Peyer's patch (tissue), 4 donors: Measurements from ENCODE around the gene PSG11. TPM values are rescaled to one million over a fixed set of nuclear protein-coding genes. Genes with fewer than 3 reads are reported as not detected.
"Not testable (repeated sequence)": the region's sequence is repeated elsewhere in the genome, so short reads cannot be mapped to it uniquely, and the experiment has no call there.

Source experiments
- DNase-seq, 3 donors: peaks; one replicate each; pipeline ENCODE4 v3.0.0-alpha.2; 2017 to 2019
- H3K27ac ChIP-seq, 4 donors: fragments of 200-600 bp; sonication (generic); one replicate each; pipeline ENCODE4 v1.5.1; 2016 to 2019
- H3K27me3 ChIP-seq, 2 donors: fragments of 200-600 bp; sonication (generic); one replicate each; pipeline ENCODE4 v1.5.1; 2019
- H3K36me3 ChIP-seq, 3 donors: fragments of 200-600 bp; sonication (generic); one replicate each; pipeline ENCODE4 v1.5.1; 2016 to 2019
- H3K4me1 ChIP-seq, 4 donors: fragments of 200-600 bp; sonication (generic); one replicate each; pipeline ENCODE4 v1.5.1; 2016 to 2019
- H3K4me3 ChIP-seq, 4 donors: fragments of 200-600 bp; sonication (generic); 1 replicate in 3 of 4; 2 replicates in 1 of 4; pipeline ENCODE4 v1.5.1; 2016 to 2019; ENCODE audit warnings: mild to moderate bottlenecking in 1 of 4
- H3K9me3 ChIP-seq, 4 donors: fragments of 200-600 bp; sonication (generic); one replicate each; pipeline ENCODE4 v1.5.1; 2016 to 2019; ENCODE audit warnings: mild to moderate bottlenecking in 1 of 4
- CTCF ChIP-seq, 6 experiments: fragments of 450-650 bp in 4 of 6; fragments of 200-600 bp in 2 of 6; sonication (generic) in 1 of 6; IDR thresholded peaks; one replicate each; pipeline ENCODE4 v1.5.1; 2017 to 2019; ENCODE audit warnings: antibody characterized with exemption in 6 of 6, mild to moderate bottlenecking in 3 of 6, moderate library complexity in 1 of 6
- POLR2A ChIP-seq, 2 donors: fragments of 450-650 bp; IDR thresholded peaks; one replicate each; pipeline ENCODE4 v1.5.1; 2017; ENCODE audit warnings: antibody characterized with exemption in 2 of 2, mild to moderate bottlenecking in 2 of 2, moderate library complexity in 2 of 2
- total RNA-seq, 4 donors: library from RNA; depleted of rRNA; stranded (reverse); fragments of >200 nt; gene quantifications; one replicate each; pipeline ENCODE4 v1.1.0, GENCODE V29; 2016

Gene PSG11
- not detected for total RNA-seq

- H3K4me1 ChIP-seq, H3K36me3 ChIP-seq, H3K27me3 ChIP-seq, H3K27ac ChIP-seq, H3K4me3 ChIP-seq, H3K9me3 ChIP-seq, DNase-seq: not testable (repeated sequence)
Observed at GRCh38 chr19:43026369-43026768, at the start of gene PSG11. PSG11 (minus strand) TSS chr19:43026469; CDS start chr19:43026372, 97 bp downstream.

GRCh38 chr19:43062418-43062817, 36.1 kb upstream of the PSG11 start:
- not testable (repeated sequence) for DNase-seq, H3K27me3 ChIP-seq, H3K9me3 ChIP-seq, H3K4me1 ChIP-seq, H3K27ac ChIP-seq, H3K36me3 ChIP-seq, H3K4me3 ChIP-seq

- DNase-seq, H3K4me1 ChIP-seq: not testable (repeated sequence)
Observed at GRCh38 chr19:43061326-43061725, 35.1 kb upstream of the PSG11 start.

GRCh38 chr19:43060254-43060653, 34.0 kb upstream of the PSG11 start:
- H3K9me3 ChIP-seq, H3K27ac ChIP-seq, H3K4me1 ChIP-seq, DNase-seq, H3K27me3 ChIP-seq, H3K4me3 ChIP-seq, H3K36me3 ChIP-seq: not testable (repeated sequence)

More at GRCh38 chr19:43061326-43061725, 35.1 kb upstream of the PSG11 start:
- H3K9me3 ChIP-seq, H3K36me3 ChIP-seq, H3K4me3 ChIP-seq, H3K27ac ChIP-seq, H3K27me3 ChIP-seq: not testable (repeated sequence)

- not testable (repeated sequence) for H3K9me3 ChIP-seq, DNase-seq, H3K27me3 ChIP-seq, H3K4me3 ChIP-seq, H3K27ac ChIP-seq, H3K36me3 ChIP-seq, H3K4me1 ChIP-seq
Observed at GRCh38 chr19:43059482-43059881, 33.2 kb upstream of the PSG11 start.

- not testable (repeated sequence) for H3K4me3 ChIP-seq, DNase-seq, H3K9me3 ChIP-seq, H3K4me1 ChIP-seq, H3K36me3 ChIP-seq, H3K27ac ChIP-seq, H3K27me3 ChIP-seq
Observed at GRCh38 chr19:43058440-43058839, 32.2 kb upstream of the PSG11 start.

- H3K4me1 ChIP-seq, H3K27me3 ChIP-seq, H3K4me3 ChIP-seq, H3K36me3 ChIP-seq, H3K9me3 ChIP-seq, H3K27ac ChIP-seq, DNase-seq: not testable (repeated sequence)
Observed at GRCh38 chr19:43047966-43048365, 21.7 kb upstream of the PSG11 start.

- not testable (repeated sequence) for DNase-seq, H3K27me3 ChIP-seq, H3K36me3 ChIP-seq, H3K4me1 ChIP-seq, H3K27ac ChIP-seq, H3K4me3 ChIP-seq, H3K9me3 ChIP-seq
Observed at GRCh38 chr19:43046578-43046977, 20.3 kb upstream of the PSG11 start.

- H3K27me3 ChIP-seq, H3K27ac ChIP-seq, DNase-seq, H3K4me3 ChIP-seq, H3K4me1 ChIP-seq, H3K9me3 ChIP-seq, H3K36me3 ChIP-seq: not testable (repeated sequence)
Observed at GRCh38 chr19:43043492-43044180, 17.4 kb upstream of the PSG11 start.

- not testable (repeated sequence) for DNase-seq, H3K27ac ChIP-seq, H3K4me3 ChIP-seq, H3K27me3 ChIP-seq, H3K9me3 ChIP-seq, H3K36me3 ChIP-seq, H3K4me1 ChIP-seq
Observed at GRCh38 chr19:43031645-43032044, 5.4 kb upstream of the PSG11 start.

- TF ChIP-seq POLR2A (IDR thresholded peaks at IDR 0.05) (no peak), CTCF (IDR thresholded peaks at IDR 0.05) (no peak)
- H3K27me3 ChIP-seq = no peaks in the 10 kb centered on the region
- no peaks in the 10 kb centered on the region for H3K9me3 ChIP-seq
- H3K4me3 ChIP-seq = no peak overlapping the region
- no peaks in the 10 kb centered on the region for H3K36me3 ChIP-seq
- no peaks in the 10 kb centered on the region for H3K4me1 ChIP-seq
- H3K27ac ChIP-seq = no peak overlapping the region
- no peak for DNase-seq
Observed at GRCh38 chr19:43028866-43029265, 2.6 kb upstream of the PSG11 start.

- not testable (repeated sequence) for H3K9me3 ChIP-seq, H3K27me3 ChIP-seq, H3K27ac ChIP-seq, H3K36me3 ChIP-seq, H3K4me1 ChIP-seq, DNase-seq, H3K4me3 ChIP-seq
Observed at GRCh38 chr19:43027985-43028384, 1.7 kb upstream of the PSG11 start.

GRCh38 chr19:43027061-43027460, 792 bp upstream of the PSG11 start:
- H3K27me3 ChIP-seq, DNase-seq, H3K4me1 ChIP-seq, H3K36me3 ChIP-seq, H3K4me3 ChIP-seq, H3K9me3 ChIP-seq, H3K27ac ChIP-seq: not testable (repeated sequence)

- not testable (repeated sequence) for H3K36me3 ChIP-seq, DNase-seq, H3K4me3 ChIP-seq, H3K4me1 ChIP-seq, H3K9me3 ChIP-seq, H3K27ac ChIP-seq, H3K27me3 ChIP-seq
Observed at GRCh38 chr19:43022098-43022497, 4.2 kb downstream of the PSG11 start.

- H3K4me1 ChIP-seq, DNase-seq, H3K36me3 ChIP-seq, H3K27me3 ChIP-seq, H3K27ac ChIP-seq, H3K4me3 ChIP-seq, H3K9me3 ChIP-seq: not testable (repeated sequence)
Observed at GRCh38 chr19:43021629-43022028, 4.6 kb downstream of the PSG11 start.
